Esophagus squamous epithelium (tissue), 4 donors: ENCODE results near the gene CDC14A.

ENCODE experiments used
- POLR2A ChIP-seq, 4 donors: fragments of 450-650 bp; IDR thresholded peaks; one replicate each; pipeline ENCODE4 v1.6.1; 2017; ENCODE audit warnings: antibody characterized with exemption in 4 of 4, mild to moderate bottlenecking in 4 of 4, moderate library complexity in 3 of 4
- TF ChIP-seq, protein P1 (sequence below), 6 experiments: fragments of 450-650 bp in 4 of 6; fragments of 200-600 bp in 2 of 6; sonication (generic) in 2 of 6; IDR thresholded peaks; one replicate each; pipeline ENCODE4 v1.5.1; 2016 to 2019; ENCODE audit warnings: antibody characterized with exemption in 6 of 6, mild to moderate bottlenecking in 4 of 6, moderate library complexity in 4 of 6

GRCh38 chr1:100482748-100483147 lies 130.4 kb downstream of the CDC14A start:
- TF ChIP-seq, protein P1, sequence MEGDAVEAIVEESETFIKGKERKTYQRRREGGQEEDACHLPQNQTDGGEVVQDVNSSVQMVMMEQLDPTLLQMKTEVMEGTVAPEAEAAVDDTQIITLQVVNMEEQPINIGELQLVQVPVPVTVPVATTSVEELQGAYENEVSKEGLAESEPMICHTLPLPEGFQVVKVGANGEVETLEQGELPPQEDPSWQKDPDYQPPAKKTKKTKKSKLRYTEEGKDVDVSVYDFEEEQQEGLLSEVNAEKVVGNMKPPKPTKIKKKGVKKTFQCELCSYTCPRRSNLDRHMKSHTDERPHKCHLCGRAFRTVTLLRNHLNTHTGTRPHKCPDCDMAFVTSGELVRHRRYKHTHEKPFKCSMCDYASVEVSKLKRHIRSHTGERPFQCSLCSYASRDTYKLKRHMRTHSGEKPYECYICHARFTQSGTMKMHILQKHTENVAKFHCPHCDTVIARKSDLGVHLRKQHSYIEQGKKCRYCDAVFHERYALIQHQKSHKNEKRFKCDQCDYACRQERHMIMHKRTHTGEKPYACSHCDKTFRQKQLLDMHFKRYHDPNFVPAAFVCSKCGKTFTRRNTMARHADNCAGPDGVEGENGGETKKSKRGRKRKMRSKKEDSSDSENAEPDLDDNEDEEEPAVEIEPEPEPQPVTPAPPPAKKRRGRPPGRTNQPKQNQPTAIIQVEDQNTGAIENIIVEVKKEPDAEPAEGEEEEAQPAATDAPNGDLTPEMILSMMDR (IDR thresholded peaks at IDR 0.05) = no peak
- TF ChIP-seq POLR2A (IDR thresholded peaks at IDR 0.05) = no peak
